ENCODE measurements around the gene OSBPL10.

Gene OSBPL10

DNA sequence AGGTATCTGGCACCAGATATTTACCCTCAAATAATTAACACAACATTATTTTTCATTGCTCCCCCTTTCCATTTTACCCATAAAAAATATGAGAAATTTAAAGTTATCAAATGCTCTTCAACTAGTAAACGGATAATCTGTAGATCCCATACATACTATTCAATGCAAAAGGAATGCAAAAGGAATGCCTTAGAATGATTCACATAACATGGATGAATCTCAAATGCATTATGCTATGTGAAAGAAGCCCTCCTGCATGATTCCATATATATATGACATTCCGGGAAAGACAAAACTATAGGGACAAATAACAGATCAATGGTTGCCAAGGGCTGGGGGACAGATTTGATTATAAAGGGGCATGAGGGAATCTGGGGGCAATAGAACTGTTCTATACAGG is 252.7 kb downstream of the OSBPL10 start:
- no peak for DNase-seq
- Histone ChIP-seq H3K27ac (ENCODE audit: insufficient read depth, low read length, poor library complexity, severe bottlenecking) (no peak overlapping the region), H3K4me3 (ENCODE audit: insufficient read depth, low read depth, low read length, poor library complexity, severe bottlenecking) (no peak overlapping the region), H3K9me3 (ENCODE audit: control insufficient read depth, low read length) (no peaks in the 10 kb centered on the region), H3K36me3 (ENCODE audit: control insufficient read depth, insufficient read depth, low read length) (no peaks in the 10 kb centered on the region), H3K4me1 (ENCODE audit: control insufficient read depth, insufficient read depth, low read length, poor library complexity, severe bottlenecking) (no peaks in the 10 kb centered on the region), H3K27me3 (replicated peaks; ENCODE audit: control insufficient read depth, insufficient read depth, low read length, poor library complexity, severe bottlenecking) (no peaks in the 10 kb centered on the region)

DNA sequence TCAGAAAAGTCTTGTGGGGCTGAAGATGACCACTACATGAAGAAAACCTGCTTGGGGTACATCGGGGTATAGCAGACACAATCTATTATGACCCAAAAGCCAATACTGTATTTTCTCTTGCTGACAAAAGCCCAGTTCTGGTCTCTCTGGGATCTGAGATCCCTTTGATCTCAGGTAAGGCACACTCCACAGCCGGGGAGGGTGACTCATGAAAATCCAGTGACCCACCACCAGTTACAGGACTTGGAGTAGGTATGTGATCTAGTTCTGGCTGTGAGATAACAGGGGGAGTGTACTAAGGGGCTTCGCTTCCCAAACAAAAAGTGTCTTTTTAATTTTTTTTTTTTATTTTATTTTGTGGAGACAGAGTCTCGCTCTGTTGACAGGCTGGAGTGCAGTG is 255.1 kb downstream of the OSBPL10 start:
- Histone ChIP-seq H3K36me3 (ENCODE audit: control insufficient read depth, insufficient read depth, low read length) (no peaks in the 10 kb centered on the region), H3K4me3 (ENCODE audit: insufficient read depth, low read depth, low read length, poor library complexity, severe bottlenecking) (no peak overlapping the region), H3K27me3 (replicated peaks; ENCODE audit: control insufficient read depth, insufficient read depth, low read length, poor library complexity, severe bottlenecking) (no peaks in the 10 kb centered on the region), H3K9me3 (ENCODE audit: control insufficient read depth, low read length) (no peaks in the 10 kb centered on the region), H3K4me1 (ENCODE audit: control insufficient read depth, insufficient read depth, low read length, poor library complexity, severe bottlenecking) (no peaks in the 10 kb centered on the region), H3K27ac (ENCODE audit: insufficient read depth, low read length, poor library complexity, severe bottlenecking) (no peak overlapping the region)
- DNase-seq = no peak

DNA sequence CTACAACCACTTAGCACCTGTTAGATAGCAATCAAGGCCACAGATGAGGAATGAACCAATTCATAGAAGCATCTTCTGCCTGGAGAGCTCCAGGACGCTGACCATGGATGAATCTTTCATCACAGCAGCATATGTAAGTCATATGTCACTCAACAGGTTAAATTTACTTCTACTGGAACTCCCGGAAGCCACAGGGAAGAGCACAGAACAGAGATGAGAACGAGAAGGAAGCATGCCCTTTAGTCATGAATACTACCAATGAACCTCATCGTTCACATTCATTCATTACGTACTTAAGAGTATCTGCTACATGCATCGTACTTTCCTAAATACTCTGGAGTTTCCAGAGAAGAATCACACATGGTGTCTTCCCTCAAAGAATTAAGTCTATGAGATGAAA is 255.5 kb downstream of the OSBPL10 start:
- H3K27ac ChIP-seq (ENCODE audit: insufficient read depth, low read length, poor library complexity, severe bottlenecking) = no peak overlapping the region
- no peaks in the 10 kb centered on the region for H3K27me3 ChIP-seq (replicated peaks; ENCODE audit: control insufficient read depth, insufficient read depth, low read length, poor library complexity, severe bottlenecking)
- H3K36me3 ChIP-seq (ENCODE audit: control insufficient read depth, insufficient read depth, low read length) = no peaks in the 10 kb centered on the region
- H3K4me1 ChIP-seq (ENCODE audit: control insufficient read depth, insufficient read depth, low read length, poor library complexity, severe bottlenecking) = no peaks in the 10 kb centered on the region
- H3K4me3 ChIP-seq (ENCODE audit: insufficient read depth, low read depth, low read length, poor library complexity, severe bottlenecking) = no peak overlapping the region
- no peaks in the 10 kb centered on the region for H3K9me3 ChIP-seq (ENCODE audit: control insufficient read depth, low read length)
- DNase-seq = no peak

DNA sequence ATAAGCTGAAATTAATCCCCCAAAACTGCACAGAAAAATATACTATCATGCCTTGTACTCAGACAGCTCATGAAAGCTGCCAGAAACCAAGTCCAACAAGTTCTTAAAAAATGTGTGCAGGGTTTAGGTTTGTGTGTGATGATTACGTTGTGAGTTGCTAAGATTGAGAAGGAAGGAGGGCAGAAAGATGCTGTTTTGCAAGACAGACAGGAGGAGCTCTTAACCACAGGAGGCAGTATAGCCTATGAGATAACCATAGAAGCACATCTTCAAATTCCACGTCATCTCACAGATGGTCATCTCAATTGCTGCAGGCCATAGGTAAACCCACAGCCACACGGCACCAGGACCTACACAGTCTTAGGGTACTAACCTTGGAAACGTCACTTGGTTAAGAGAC is 256.4 kb downstream of the OSBPL10 start:
- H3K4me1 ChIP-seq (ENCODE audit: control insufficient read depth, insufficient read depth, low read length, poor library complexity, severe bottlenecking) = no peaks in the 10 kb centered on the region
- no peak overlapping the region for H3K4me3 ChIP-seq (ENCODE audit: insufficient read depth, low read depth, low read length, poor library complexity, severe bottlenecking)
- no peak overlapping the region for H3K27ac ChIP-seq (ENCODE audit: insufficient read depth, low read length, poor library complexity, severe bottlenecking)
- H3K9me3 ChIP-seq (ENCODE audit: control insufficient read depth, low read length) = no peaks in the 10 kb centered on the region
- no peaks in the 10 kb centered on the region for H3K36me3 ChIP-seq (ENCODE audit: control insufficient read depth, insufficient read depth, low read length)
- DNase-seq = no peak
- H3K27me3 ChIP-seq (replicated peaks; ENCODE audit: control insufficient read depth, insufficient read depth, low read length, poor library complexity, severe bottlenecking) = no peaks in the 10 kb centered on the region

- H3K36me3 ChIP-seq (ENCODE audit: control insufficient read depth, insufficient read depth, low read length) = no peaks in the 10 kb centered on the region
- H3K4me1 ChIP-seq (ENCODE audit: control insufficient read depth, insufficient read depth, low read length, poor library complexity, severe bottlenecking) = no peaks in the 10 kb centered on the region
- no peak for DNase-seq
- H3K27me3 ChIP-seq (replicated peaks; ENCODE audit: control insufficient read depth, insufficient read depth, low read length, poor library complexity, severe bottlenecking) = no peaks in the 10 kb centered on the region
- no peaks in the 10 kb centered on the region for H3K9me3 ChIP-seq (ENCODE audit: control insufficient read depth, low read length)
- H3K27ac ChIP-seq (ENCODE audit: insufficient read depth, low read length, poor library complexity, severe bottlenecking) = no peak overlapping the region
- no peak overlapping the region for H3K4me3 ChIP-seq (ENCODE audit: insufficient read depth, low read depth, low read length, poor library complexity, severe bottlenecking)
Measured at GRCh38 chr3:31724116-31724515, 256.9 kb downstream of the OSBPL10 start.

- Histone ChIP-seq H3K4me1 (ENCODE audit: control insufficient read depth, insufficient read depth, low read length, poor library complexity, severe bottlenecking) (no peaks in the 10 kb centered on the region), H3K36me3 (ENCODE audit: control insufficient read depth, insufficient read depth, low read length) (no peaks in the 10 kb centered on the region), H3K27me3 (replicated peaks; ENCODE audit: control insufficient read depth, insufficient read depth, low read length, poor library complexity, severe bottlenecking) (no peaks in the 10 kb centered on the region), H3K27ac (ENCODE audit: insufficient read depth, low read length, poor library complexity, severe bottlenecking) (no peak overlapping the region), H3K9me3 (ENCODE audit: control insufficient read depth, low read length) (no peaks in the 10 kb centered on the region), H3K4me3 (ENCODE audit: insufficient read depth, low read depth, low read length, poor library complexity, severe bottlenecking) (no peak overlapping the region)
- DNase-seq = no peak
Measured at GRCh38 chr3:31723701-31724100, 257.4 kb downstream of the OSBPL10 start.

DNA sequence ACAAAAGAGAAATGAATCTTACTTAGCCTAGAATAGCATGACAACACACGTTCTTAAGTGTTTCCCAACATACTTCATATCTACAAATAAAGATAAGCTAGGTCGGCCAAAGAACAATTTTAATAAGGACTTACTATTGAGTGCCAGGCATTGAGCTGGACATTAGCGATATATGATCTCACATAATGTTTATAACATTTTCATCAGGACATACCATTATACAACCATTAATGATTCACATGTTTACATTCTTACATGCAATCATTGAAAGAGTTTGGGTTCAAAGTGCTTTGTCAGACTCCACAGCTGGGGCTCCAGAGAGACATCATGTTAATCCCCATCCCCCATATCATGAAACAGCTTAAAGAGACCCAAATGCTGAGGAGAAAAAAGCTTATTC is 259.4 kb downstream of the OSBPL10 start:
- no peaks in the 10 kb centered on the region for H3K4me1 ChIP-seq (ENCODE audit: control insufficient read depth, insufficient read depth, low read length, poor library complexity, severe bottlenecking)
- no peak overlapping the region for H3K27ac ChIP-seq (ENCODE audit: insufficient read depth, low read length, poor library complexity, severe bottlenecking)
- no peaks in the 10 kb centered on the region for H3K9me3 ChIP-seq (ENCODE audit: control insufficient read depth, low read length)
- H3K36me3 ChIP-seq (ENCODE audit: control insufficient read depth, insufficient read depth, low read length) = no peaks in the 10 kb centered on the region
- H3K27me3 ChIP-seq (replicated peaks; ENCODE audit: control insufficient read depth, insufficient read depth, low read length, poor library complexity, severe bottlenecking) = no peaks in the 10 kb centered on the region
- no peak for DNase-seq
- H3K4me3 ChIP-seq (ENCODE audit: insufficient read depth, low read depth, low read length, poor library complexity, severe bottlenecking) = no peak overlapping the region

DNA sequence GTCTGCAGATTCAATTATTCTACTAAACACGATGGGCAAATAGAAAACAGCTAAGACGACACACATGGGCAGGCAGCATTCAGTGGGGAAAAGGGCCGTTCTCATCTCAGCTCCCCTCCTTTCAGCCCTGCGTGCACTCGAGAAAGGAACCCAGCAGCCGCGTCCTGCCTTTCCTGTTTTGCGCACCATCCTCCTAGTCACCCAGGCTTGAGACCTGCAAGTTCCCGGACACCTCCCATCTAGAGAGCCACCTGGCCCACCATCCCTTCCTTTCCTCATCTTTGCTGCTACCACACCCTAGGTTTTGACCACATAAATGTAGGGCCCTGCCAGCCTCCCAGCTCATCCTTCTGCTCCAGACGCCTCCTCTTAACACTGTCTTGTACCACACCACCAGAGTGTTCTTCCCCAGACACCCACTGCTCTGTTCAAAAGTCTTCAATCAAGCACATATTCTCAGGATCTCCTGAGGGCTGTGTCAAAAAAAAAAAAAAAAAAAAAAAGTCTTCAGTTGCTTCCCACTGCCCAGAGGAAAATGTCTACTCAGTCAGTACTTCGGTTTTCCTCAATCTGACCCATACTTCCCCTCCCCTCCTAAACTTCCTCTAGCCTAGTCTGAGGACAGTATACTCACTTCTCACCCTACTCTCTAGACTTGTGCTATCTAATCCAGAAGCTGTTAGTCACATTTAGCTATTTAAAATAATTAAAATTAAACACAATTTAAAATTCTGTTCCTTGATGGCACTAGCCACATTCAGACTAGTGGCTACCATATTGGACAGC is 266.4 kb downstream of the OSBPL10 start:
- no peak for DNase-seq

DNA sequence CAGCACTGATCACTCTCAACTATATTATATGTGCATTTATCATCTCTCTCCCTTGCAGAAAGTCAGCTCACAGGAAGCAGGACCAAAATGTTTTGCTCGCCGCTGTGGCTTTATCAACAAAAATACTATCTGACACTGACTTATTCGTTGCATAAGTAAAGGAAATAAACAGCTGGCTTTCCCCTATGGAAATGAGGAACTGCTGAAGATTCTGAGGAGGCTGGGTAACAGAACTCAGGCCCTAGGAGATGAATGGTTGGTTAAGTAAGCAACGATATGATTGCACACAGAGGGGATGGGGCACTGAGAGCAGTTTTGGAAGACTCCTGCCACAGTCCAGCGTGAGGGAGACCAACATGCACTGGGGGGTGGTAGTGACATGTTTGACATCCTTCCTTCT is 267.2 kb downstream of the OSBPL10 start:
- H3K9me3 ChIP-seq (ENCODE audit: control insufficient read depth, low read length) = no peaks in the 10 kb centered on the region
- no peaks in the 10 kb centered on the region for H3K27me3 ChIP-seq (replicated peaks; ENCODE audit: control insufficient read depth, insufficient read depth, low read length, poor library complexity, severe bottlenecking)
- H3K36me3 ChIP-seq (ENCODE audit: control insufficient read depth, insufficient read depth, low read length) = no peaks in the 10 kb centered on the region
- no peak overlapping the region for H3K4me3 ChIP-seq (ENCODE audit: insufficient read depth, low read depth, low read length, poor library complexity, severe bottlenecking)
- H3K27ac ChIP-seq (ENCODE audit: insufficient read depth, low read length, poor library complexity, severe bottlenecking) = no peak overlapping the region
- H3K4me1 ChIP-seq (ENCODE audit: control insufficient read depth, insufficient read depth, low read length, poor library complexity, severe bottlenecking) = no peaks in the 10 kb centered on the region
- DNase-seq = no peak

More for the DNA sequence above, 266.4 kb downstream of the OSBPL10 start:
- Histone ChIP-seq H3K36me3 (ENCODE audit: control insufficient read depth, insufficient read depth, low read length) (no peaks in the 10 kb centered on the region), H3K27ac (ENCODE audit: insufficient read depth, low read length, poor library complexity, severe bottlenecking) (no peak overlapping the region), H3K9me3 (ENCODE audit: control insufficient read depth, low read length) (no peaks in the 10 kb centered on the region), H3K4me3 (ENCODE audit: insufficient read depth, low read depth, low read length, poor library complexity, severe bottlenecking) (no peak overlapping the region), H3K4me1 (ENCODE audit: control insufficient read depth, insufficient read depth, low read length, poor library complexity, severe bottlenecking) (no peaks in the 10 kb centered on the region), H3K27me3 (replicated peaks; ENCODE audit: control insufficient read depth, insufficient read depth, low read length, poor library complexity, severe bottlenecking) (no peaks in the 10 kb centered on the region)

DNA sequence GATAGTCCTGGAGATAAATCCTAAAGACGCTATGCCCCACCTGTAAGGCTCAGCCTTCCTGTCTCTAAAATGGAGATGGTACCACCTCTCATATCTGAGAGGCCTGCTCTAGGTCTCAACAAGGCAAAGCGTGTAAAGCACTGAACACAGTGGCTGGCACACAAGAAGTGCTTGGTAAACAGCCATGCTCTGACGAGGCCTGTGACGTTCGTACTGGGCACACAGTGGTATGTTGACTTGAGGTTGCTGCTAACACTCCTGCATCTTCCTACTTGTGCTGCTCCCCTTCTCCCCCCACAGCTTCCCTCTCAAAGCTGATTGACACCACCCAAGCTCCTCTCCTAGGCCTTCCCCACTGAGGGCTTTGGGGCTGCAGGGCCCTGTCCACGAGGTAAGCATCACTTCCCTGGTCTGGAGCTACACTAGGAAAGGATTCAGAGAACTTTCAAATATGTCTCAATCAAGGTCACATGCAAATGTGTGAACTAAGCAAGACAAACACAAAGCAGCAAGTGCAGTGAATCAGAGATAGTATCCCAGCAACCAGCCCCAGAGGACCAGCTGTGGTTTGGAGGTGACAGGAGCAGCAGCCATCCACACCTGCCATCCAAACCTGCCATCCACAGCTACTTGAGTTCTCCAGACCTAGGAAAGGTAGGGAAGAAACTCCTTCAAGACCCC is 270.8 kb downstream of the OSBPL10 start:
- Histone ChIP-seq H3K36me3 (ENCODE audit: control insufficient read depth, insufficient read depth, low read length) (no peaks in the 10 kb centered on the region), H3K9me3 (ENCODE audit: control insufficient read depth, low read length) (no peaks in the 10 kb centered on the region), H3K27ac (ENCODE audit: insufficient read depth, low read length, poor library complexity, severe bottlenecking) (no peak overlapping the region), H3K27me3 (replicated peaks; ENCODE audit: control insufficient read depth, insufficient read depth, low read length, poor library complexity, severe bottlenecking) (no peaks in the 10 kb centered on the region), H3K4me1 (ENCODE audit: control insufficient read depth, insufficient read depth, low read length, poor library complexity, severe bottlenecking) (no peaks in the 10 kb centered on the region), H3K4me3 (ENCODE audit: insufficient read depth, low read depth, low read length, poor library complexity, severe bottlenecking) (no peak overlapping the region)
- no peak for DNase-seq
